Panc1 (cell line): ENCODE measurements around the gene NPAS3. TPM values are rescaled to one million over a fixed set of nuclear protein-coding genes. Genes with fewer than 3 reads are reported as not detected.

Experiments used
- ATAC-seq: fragments of 200-7000 bp; cut with Tn5 transposase; 2 replicates; pipeline ENCODE4 v1.9.1; 2020; ENCODE audit warnings: mild to moderate bottlenecking, moderate library complexity
- BruUV-seq: library from RNA; stranded (reverse); fragments of 400-500 nt; replicated peaks from 2 replicates; lab custom pipeline; 2021; lab: Mats Ljungman, UMichigan
- CTCF ChIA-PET: fragments of 300-600 bp; sonication (Branson Sonifier 250); formaldehyde crosslinking; loops from one replicate; lab custom pipeline; 2022; ENCODE audit warnings: antibody characterized with exemption; lab: Charles Lee
- POLR2A ChIA-PET: fragments of 300-600 bp; sonication (Branson Sonifier 250); formaldehyde crosslinking; loops from one replicate; lab custom pipeline; 2022; ENCODE audit warnings: antibody characterized with exemption; lab: Charles Lee
- DNase-seq: peaks from one replicate; pipeline ENCODE4 v3.0.0-alpha.2; 2010; ENCODE audit warnings: low read depth, low spot score
- H3K27ac ChIP-seq: 2 replicates; pipeline ENCODE4 v1.5.1; 2011; ENCODE audit warnings: mild to moderate bottlenecking, low read length, inconsistent platforms
- H3K27me3 ChIP-seq: fragments of 200-500 bp; sonication (Bioruptor generic); 2 replicates; pipeline ENCODE4 v1.6.0; 2014; ENCODE audit warnings: low read length, inconsistent platforms; ENCODE audit not compliant: control insufficient read depth, insufficient read depth
- H3K36me3 ChIP-seq: fragments of 200-500 bp; sonication (Bioruptor generic); 2 replicates; pipeline ENCODE4 v1.5.1; 2014; ENCODE audit warnings: inconsistent platforms, mild to moderate bottlenecking, low read length, moderate library complexity; ENCODE audit not compliant: control insufficient read depth, insufficient read depth
- H3K4me1 ChIP-seq: 2 replicates; pipeline ENCODE4 v1.5.1; 2011; ENCODE audit warnings: inconsistent platforms, mild to moderate bottlenecking, low read length, moderate library complexity; ENCODE audit not compliant: control insufficient read depth, insufficient read depth
- H3K4me3 ChIP-seq, 2 experiments: 2 replicates each; pipeline ENCODE4 v1.5.1; 2011 to 2012; ENCODE audit warnings: low read depth in 2 of 2, low read length in 2 of 2, mild to moderate bottlenecking in 2 of 2, inconsistent platforms in 1 of 2, moderate library complexity in 1 of 2
- H3K9me3 ChIP-seq: fragments of 200-500 bp; sonication (Bioruptor generic); 2 replicates; pipeline ENCODE4 v1.5.1; 2014; ENCODE audit warnings: low read depth, mild to moderate bottlenecking, inconsistent platforms, low read length, moderate library complexity; ENCODE audit not compliant: control insufficient read depth, insufficient read depth
- CTCF ChIP-seq: fragments of 450-650 bp; IDR thresholded peaks from 2 replicates; pipeline ENCODE4 v1.5.1; 2017; ENCODE audit warnings: mild to moderate bottlenecking
- POLR2AphosphoS5 ChIP-seq: IDR thresholded peaks from 2 replicates; pipeline ENCODE4 v1.6.1; 2012; ENCODE audit warnings: mild to moderate bottlenecking, low read depth, low read length, moderate library complexity
- REST ChIP-seq, 2 experiments: IDR thresholded peaks; 2 replicates each; pipeline ENCODE4 v1.6.1; 2011 to 2012; ENCODE audit warnings: low read depth in 2 of 2, control low read depth in 1 of 2, low read length in 1 of 2, mild to moderate bottlenecking in 1 of 2, moderate library complexity in 1 of 2; ENCODE audit not compliant: insufficient read depth in 1 of 2
- SIN3A ChIP-seq: IDR thresholded peaks from 2 replicates; pipeline ENCODE4 v1.6.1; 2012; ENCODE audit warnings: low read depth, mild to moderate bottlenecking, low read length, moderate library complexity, borderline replicate concordance; ENCODE audit not compliant: insufficient read depth
- TCF7L2 ChIP-seq: IDR thresholded peaks from 2 replicates; pipeline ENCODE4 v1.6.1; 2011; ENCODE audit warnings: mild to moderate bottlenecking, low read depth, low read length, inconsistent platforms
- in situ Hi-C: cut with HindIII; loops from 2 replicates; pipeline ENCODE4 v1.10.0; 2016; ENCODE audit warnings: low sequenced_read_pairs, low pct_unique_long_range_greater_than_20kb
- intact Hi-C: fragments of 100-400 bp; cut with micrococcal nuclease; formaldehyde crosslinking; loops from one replicate; pipeline ENCODE4 v1.10.0; 2022; ENCODE audit not compliant: unreplicated experiment
- total RNA-seq: library from RNA; stranded (reverse); gene quantifications from one replicate; pipeline ENCODE4 v1.2.1, GENCODE V29; 2021; ENCODE audit not compliant: unreplicated experiment

The NPAS3 gene
- total RNA-seq, 1 experiment from 2014 or later: 0.23 TPM

- no peak for ATAC-seq
- Histone ChIP-seq H3K4me3 (no peak overlapping the region), H3K36me3 (no peaks in the 10 kb centered on the region), H3K4me1 (no peaks in the 10 kb centered on the region), H3K27ac (no peak overlapping the region), H3K9me3 (no peaks in the 10 kb centered on the region), H3K27me3 (no peaks in the 10 kb centered on the region)
- no peak for DNase-seq
- TF ChIP-seq REST (IDR thresholded peaks at IDR 0.05; ENCODE audit: insufficient read depth in 1 of 2, low read depth in 2 of 2, low read length in 1 of 2) (no peak), CTCF (no peak), POLR2AphosphoS5 (no peak), TCF7L2 (no peak), SIN3A (no peak)
- CTCF ChIA-PET: no interaction called here
- in situ Hi-C loops (no loop called here), intact Hi-C loops (no loop called here)
- BruUV-seq: no TSS peak
- POLR2A ChIA-PET: no interaction called here
These were observed 569.7 kb downstream of the NPAS3 start for GRCh38 chr14:33508126-33509062.

GRCh38 chr14:33509454-33509853 lies 570.8 kb downstream of the NPAS3 start:
- ChIA-PET CTCF (no interaction called here), POLR2A (no interaction called here)
- H3K4me1 ChIP-seq: no peaks in the 10 kb centered on the region

More at GRCh38 chr14:33509454-33509853, 570.8 kb downstream of the NPAS3 start:
- no TSS peak for BruUV-seq
- H3K36me3 ChIP-seq: no peaks in the 10 kb centered on the region
- in situ Hi-C loops (no loop called here), intact Hi-C loops (no loop called here)
- H3K9me3 ChIP-seq: no peaks in the 10 kb centered on the region
- no peak for TF ChIP-seq CTCF
- TF ChIP-seq SIN3A: no peak
- no peak for TF ChIP-seq TCF7L2
- no peak for TF ChIP-seq POLR2AphosphoS5
- no peak for TF ChIP-seq REST (IDR thresholded peaks at IDR 0.05; ENCODE audit: insufficient read depth in 1 of 2, low read depth in 2 of 2, low read length in 1 of 2)
- no peak overlapping the region for H3K27ac ChIP-seq
- H3K4me3 ChIP-seq: no peak overlapping the region
- no peak for DNase-seq
- no peaks in the 10 kb centered on the region for H3K27me3 ChIP-seq
- ATAC-seq: no peak
